HuH-7 (cell line): Measurements from ENCODE around the gene F12.

Experiments
- DNase-seq: peaks from one replicate; pipeline ENCODE4 v3.0.0; 2011; ENCODE audit warnings: low spot score

Gene F12

DNA sequence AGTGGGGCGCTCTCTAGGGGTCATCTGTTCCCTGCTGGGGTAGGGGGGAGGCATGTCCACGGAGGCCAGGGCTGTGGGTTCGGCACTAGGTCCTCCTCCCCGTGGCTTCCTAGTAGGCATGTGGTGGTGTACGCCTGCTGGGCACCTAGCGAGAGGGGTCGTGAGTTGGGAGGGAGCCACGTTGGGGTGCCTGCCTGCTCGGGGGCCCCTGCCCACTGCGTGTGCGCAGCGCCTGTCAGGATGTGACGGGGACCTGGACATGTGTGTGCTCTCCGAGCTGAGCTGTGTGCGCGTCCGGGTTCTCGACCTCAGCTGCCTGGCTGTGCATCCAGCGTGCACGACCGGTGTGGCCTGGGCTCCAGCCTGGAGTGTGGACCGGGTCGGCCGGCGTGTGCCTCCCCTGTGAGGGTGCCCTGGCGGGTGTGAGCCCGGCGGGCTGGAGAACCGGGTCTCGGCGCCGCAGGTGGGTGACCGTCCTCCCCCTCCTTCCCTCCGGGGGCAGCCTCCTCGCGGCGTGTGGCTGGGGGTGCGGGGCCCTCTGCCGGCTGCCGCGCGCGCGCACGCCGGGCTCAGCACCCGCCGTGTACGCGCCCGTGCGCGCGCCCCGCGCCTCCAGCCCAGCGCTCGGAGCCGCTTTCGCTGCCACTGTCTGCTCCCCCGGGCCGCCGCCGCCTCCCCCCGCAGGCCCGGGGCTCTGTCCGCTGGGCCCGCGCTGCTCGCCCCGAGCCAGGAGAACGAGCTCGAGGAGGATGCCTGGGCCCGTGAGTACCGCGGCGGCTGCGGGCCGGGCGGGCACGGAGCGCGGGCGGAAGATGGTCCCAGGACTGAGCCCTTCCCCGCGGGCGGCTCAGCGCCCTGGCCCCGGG is 37.1 kb upstream of the F12 start, which contains the start of gene PRR7:
PRR7 (plus strand) TSS at position 615 of the 866 bp plus-strand sequence. CDS start 8,254 bp downstream, outside the sequence.
- DNase-seq = peak; percentile 96

DNA sequence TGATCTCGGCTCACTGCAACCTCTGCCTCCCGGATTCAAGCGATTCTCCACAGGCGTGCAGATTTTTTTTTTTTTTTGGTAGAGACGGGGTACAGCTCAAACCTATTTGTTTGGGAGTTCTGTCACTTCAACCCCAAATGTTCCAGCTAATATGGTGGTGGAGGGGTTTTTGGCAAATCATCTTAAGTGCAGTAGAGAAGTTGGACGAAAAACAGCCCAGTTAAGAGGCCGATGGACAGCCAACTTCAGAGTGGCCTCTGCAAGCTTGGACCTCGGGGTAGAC is 36.5 kb upstream of the F12 start:
- DNase-seq = no peak

DNA sequence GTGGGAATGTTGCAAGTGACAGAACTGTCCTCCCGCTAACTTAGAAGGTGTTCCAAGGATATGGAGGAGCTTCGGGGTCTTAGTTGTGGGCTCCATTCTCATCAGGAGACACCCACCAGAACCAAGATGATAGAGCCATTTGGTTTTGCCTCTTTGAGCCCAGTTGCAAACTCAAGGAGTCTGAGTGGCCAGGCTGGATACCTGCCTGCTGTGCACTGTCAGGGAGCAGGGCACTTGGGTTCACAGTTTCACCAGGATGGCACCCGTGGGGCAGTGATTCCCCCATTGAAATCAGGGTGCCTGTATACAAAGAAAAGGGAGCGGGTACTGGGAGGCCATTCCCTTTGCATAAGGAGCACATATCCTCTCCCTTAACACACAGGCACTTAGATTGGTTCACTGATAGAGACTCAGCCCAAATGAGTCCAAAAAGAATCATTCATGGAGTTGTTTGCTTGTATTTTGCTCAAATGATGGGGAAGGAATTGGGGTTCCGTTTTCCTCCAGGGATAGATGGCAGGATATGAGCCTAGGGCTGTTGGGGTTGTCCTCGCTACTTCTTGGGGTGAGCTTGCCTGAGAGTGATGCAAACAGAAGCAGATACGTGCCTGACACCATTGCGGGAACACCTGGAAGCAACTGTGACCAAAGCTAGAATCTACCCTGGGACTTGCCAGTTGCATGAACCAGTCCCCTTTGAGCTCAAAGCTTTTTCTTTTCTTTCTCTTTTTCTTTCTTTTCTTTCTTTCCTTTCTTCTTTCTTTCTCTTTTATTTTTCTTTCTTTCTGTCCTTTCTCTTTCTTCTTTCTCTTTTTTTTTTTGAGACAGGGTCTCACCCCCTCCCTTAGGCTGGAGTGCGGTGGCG is 35.9 kb upstream of the F12 start:
- DNase-seq = no peak

DNA sequence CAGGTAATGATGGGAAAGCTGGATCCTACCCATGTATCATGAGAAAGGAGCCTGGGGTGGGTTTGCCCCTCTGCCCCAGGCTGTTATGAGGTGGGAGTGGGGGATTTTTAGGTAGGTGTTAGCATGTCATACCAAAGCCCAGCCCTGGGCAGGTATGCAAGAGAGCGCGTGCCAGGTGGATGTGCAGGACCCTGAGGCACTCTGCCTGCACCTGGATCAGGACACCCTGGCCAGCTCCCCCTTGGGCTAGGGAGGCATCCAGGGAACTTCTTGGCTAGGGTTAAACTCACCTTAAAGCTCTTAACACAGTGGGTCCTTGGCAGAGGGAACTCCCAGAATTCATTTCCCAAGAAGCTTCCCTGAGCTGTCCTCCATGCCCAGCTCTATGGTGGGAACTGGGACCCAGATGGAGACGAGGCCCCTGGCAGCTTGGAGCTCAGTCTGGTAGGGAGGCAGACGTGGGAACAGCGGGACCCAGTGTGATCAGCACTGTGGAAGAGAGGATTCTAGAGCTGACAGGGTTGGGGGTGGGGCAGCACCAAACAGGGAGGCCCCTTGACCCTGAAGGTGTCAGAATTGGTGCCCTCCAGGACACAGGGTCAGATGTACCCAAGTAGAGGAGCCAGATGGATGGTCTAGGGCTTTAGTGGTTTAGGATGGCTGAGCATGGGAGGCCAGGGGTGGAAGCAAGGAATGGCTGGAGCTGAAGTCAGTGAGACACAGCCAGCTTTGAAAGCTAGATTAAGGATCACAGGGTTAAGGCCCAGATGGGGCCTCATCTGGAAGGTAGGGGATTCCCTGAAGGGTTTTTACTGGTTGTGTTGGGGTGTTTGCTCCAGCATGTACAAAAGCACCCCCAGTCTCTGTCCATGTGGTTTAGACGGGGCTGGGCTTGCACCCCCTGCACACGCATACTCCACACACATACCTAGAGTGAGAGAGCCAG is 35.0 kb upstream of the F12 start:
- no peak for DNase-seq

DNA sequence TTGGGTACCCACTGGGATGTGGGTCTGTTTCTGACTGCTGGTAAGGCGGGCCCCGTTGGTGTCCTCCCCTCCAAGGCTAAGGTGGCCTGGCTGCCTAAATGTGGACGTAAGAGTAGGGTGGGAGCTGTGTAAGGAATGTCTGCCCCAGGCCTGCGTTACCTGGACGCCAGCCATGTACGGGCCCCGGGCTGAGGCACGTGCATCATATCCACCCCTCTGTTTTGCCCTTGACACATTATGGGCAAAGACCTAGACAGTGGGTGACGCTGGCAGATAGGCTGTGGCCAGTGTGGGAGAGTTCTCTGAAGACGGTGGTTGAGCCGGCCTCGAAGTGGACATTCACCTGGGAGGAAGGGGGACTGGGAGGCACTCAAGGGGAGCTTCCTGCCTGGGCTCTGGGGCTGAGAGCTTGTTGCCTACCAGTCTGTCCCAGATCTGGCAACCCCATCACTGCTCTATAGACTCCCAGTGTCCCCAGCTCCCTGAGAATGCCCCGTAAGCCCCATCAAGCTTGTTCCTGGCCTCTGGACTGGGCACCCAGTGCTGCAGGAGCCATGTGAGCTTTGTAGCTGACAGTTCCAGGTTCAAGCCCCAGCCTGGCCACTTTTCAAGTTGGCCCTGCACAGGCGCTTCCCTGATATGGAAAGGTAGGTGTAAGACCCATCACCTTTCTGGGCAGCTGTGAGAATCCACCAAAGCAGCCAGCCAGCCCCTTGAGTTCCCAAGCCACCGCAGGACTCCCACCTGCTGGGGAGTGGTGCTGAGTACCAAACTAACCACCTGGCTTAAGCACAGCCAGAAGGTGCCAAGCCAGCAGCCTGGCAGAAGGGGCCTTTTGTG is 34.0 kb upstream of the F12 start:
- DNase-seq = no peak

DNA sequence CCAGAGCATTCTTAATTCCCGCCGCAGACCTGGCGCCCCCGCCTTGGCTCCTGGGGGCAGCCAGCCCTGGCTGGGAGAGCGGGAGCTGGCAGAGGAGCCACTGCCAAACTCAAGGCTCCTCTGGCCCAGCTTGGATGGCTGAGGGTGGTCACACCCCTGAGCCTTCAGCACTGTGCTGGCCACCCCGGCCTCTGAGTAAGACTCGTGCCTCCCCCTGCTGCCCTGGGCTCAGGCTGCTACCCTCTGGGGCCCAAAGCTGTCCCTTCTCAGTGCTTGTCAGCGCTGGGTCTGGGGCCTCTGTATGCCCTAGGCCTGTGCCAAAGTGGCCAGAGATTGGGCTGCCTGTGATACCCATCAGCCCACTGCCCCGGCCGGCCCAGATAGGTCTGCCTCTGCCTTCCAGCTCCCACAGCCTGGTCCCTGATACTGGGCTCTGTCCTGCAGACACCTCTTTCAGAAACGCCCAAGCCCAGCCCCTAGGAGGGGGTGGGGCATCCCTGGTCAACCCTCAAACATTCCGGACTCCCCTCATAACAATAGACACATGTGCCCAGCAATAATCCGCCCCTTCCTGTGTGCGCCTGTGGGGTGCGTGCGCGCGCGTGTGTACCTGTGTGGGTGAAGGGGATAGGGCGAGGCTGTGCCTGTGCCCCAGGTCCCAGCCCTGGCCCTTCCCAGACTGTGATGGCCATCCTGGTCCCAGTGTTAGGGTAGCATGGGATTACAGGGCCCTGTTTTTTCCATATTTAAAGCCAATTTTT is 32.9 kb upstream of the F12 start:
- DNase-seq = no peak

DNA sequence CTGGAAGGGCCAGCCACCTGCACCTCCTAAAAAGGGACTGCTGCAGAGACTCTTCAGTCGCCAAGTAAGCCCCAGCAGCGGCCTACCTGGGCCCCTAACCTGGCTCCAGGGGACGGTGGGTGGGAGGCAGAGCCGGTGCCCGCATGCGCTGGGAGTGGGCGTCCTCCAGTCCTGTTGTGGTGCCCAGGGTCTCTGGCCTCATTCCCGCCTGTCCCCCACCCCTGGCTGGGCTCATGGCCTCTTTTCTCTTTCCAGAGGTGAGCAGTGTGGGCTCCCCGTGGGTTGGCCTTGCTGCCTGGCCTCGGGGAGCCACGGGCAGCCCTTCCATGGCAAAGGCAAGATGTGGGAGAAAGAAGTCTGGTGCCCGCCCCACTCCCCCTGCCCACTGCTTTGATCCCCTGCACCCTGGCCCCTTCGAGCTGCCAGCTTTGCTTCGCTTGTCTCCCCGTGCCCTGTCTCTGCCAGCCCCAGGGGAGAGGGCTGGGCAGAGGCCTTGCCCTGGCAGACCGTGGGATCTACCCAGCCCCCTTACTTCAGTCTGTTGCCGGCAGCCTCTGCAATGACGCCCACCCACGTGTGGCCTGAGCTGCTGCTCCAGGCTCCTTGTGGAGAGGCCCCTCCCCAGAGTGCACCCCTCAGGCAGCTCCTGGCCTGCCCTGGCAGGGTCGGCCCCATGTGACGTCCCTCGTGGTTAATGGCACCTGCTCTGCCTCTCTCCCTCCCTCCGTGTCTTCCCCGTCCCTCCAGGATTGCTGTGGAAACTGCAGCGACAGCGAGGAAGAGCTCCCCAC is 31.8 kb upstream of the F12 start:
- DNase-seq = no peak

DNA sequence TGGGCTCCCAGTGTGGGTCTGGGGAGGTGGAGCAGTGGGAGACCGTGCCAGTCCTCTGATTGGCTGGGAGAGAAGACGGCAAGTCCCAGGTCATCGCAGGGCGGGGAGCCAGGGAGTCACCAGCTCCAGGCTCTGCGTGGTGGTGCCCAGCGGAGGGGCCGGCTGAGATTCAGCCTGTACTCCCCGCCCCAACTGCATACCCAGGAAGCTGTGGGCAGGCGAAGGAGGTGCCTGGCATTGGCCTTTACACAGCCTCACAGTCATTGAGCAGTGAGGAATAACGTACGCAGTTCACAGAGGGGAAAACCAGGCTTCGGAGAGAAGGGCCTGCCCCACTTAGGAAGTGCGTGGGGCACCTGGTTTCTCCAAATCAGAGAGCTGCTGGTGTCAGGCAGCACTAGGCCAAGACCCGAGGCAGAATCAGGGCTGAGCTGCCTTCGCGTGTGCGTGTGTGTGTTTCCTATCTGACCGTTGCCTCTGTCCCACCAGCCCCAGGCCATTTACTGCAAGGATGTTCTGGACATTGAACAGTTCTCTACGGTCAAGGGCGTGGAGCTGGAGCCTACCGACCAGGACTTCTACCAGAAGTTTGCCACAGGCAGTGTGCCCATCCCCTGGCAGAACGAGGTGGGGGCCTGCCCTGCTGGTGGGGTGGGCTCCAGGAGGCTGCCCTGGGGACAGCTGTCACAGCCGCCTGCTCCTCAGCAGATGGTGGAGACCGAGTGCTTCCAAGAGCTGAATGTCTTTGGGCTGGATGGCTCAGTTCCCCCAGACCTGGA is 31.0 kb upstream of the F12 start:
- no peak for DNase-seq

DNA sequence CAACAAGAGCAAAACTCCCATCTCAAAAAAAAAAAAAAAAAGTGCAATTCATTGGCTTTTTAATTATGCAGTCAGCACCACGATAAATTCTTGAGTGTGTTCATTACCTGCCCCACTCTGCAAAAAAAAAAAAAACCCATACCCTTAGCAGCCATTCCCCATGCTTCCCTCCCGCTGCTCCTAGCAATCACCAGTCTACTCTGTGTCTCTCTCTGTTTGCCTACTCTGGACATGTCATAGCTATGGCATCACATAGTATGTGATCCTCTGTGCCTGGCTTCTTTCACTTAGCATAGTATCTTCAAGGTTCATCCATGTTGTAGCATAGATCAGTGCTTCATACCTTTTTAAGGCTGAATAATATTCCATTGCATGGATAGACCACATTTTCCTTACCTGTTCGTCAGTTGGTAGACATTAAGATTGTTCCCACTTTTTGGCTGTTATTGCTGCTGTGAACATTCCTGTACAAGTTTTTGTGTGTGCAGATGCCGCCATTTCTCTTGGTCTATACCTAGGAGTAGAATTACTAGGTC is 30.2 kb upstream of the F12 start:
- no peak for DNase-seq

DNA sequence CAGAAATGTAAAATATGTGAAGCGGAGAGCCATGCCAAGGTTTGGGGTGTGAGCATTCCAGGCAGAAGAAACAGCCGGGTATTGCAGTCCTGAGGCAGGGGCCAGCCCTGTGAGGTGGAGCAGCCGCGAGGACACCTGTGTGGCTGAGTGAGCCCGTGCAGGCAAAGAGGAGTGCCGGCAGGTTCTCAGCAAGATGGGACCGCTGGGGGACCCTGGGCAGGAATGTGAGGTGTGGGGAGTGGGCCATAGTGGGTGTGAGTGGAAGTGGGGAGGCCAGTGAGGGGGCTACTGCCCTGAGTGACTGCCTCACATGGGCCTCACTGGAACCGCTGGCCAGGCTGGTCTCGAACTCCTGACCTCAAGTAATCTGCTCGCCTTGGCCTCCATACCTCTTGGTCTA is 29.1 kb upstream of the F12 start:
- DNase-seq = no peak

DNA sequence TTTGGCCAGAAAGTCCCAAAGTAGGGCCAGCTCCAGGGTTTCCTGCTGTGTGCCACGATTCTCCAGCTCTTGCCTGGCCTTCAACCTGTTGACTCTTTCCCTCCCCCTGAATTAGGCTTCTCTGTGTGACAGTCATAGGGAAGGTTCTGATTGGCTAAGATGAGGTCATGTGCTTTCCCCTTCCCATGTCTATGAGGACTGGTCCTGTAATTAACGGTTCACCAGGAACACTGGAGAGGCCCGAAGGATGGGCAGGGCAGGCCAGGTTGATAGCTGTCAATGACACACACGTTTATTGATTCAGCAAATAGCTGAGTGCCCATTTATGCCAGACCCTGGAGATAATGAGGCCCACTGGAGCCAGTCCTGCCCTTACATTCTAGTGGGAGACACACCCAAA is 28.3 kb upstream of the F12 start:
- no peak for DNase-seq

DNA sequence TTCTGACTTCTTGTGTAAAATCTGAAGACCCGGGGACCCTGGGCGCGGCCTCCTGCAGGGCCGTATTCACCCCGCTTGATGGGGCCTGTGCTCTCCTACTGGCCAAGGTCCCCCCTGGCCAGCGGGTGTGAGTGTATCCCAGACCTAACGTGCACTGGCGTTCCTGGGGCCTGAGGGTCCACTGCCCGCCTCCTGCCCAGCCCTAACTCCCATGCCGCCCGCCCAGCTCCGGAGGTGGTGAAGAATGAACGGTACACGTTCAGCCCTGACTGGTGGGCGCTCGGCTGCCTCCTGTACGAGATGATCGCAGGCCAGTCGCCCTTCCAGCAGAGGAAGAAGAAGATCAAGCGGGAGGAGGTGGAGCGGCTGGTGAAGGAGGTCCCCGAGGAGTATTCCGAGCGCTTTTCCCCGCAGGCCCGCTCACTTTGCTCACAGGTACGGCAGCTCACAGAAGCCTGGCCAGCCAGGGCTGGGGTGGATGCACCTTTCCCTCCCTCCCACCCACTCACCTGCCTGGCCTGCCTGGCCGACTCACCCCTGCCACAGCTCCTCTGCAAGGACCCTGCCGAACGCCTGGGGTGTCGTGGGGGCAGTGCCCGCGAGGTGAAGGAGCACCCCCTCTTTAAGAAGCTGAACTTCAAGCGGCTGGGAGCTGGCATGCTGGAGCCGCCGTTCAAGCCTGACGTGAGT is 26.6 kb upstream of the F12 start:
- DNase-seq = no peak

DNA sequence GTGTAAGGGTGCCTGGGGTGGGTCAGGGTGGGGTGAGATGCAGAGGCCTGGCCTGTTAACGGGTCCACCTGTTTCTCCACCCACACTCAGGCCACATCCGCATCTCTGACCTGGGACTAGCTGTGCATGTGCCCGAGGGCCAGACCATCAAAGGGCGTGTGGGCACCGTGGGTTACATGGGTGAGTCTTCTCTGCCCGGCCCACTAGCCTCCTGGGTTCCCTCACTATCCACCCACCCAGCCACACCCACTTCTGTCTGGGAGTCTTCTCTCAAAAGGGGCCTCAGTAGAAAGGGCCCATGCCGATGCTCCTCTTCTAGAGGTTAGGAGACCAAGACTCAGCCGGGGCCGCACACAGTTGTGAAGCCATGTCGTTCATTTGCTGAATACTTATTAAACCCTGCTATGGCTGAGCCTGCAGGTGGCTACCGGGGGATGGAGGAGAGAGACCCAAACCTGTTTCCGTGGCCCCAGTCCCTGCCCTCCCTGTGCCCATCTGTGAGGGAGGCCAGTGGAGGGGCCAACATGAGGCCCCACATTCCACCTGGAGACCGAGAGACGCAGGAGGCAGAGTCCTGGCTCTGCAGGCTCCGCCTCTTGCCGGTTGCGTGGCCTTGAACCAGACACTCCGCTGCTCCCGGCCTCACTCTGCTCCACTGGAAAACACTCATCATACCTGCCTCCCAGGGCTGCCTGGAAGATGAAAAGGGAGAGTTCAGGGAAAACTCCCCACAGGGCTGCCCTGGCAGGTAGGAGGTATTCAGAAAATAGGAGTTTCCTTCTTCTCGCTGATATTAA is 25.8 kb upstream of the F12 start:
- DNase-seq = no peak

DNA sequence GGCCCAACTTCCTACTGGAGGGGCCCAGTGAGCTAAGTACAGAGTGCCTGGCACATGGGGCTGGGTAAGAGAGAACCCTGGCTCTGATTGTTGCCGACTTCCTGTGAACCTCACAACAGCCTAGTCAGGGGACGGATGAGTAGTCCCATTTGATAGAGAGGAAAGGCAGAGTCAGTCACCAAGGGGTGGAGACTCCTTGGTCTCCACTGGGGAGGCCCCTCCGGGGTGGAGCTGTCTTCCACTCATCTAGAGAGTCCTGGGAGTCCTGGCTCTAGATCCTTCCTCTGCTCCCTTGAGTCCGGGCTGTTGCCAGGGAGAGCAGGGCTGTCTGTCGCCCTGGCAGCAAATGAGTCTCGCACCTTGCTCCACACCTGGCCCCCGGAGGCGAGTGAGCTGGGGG is 25.1 kb upstream of the F12 start:
- no peak for DNase-seq

DNA sequence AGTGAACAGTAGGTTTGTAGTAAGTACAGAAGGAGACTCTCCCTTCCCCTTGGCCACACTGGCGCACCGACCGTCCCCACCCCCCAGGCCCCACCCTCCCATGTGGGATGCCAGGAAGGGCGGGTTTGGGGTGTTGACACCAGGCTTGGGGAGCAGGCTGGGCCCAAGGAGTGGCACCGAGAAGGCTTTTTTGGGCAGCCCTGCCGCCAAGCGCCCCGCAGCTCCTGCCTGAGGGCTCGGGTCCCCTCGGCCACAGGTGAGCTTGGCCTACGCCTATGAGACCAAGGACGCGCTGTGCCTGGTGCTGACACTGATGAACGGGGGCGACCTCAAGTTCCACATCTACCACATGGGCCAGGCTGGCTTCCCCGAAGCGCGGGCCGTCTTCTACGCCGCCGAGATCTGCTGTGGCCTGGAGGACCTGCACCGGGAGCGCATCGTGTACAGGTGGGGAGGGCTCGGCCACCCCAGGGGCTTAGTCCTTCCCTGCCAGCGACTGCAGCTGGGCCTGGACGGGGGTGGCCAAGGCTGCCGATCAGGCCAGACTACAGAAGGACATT is 24.4 kb upstream of the F12 start:
- DNase-seq = no peak

DNA sequence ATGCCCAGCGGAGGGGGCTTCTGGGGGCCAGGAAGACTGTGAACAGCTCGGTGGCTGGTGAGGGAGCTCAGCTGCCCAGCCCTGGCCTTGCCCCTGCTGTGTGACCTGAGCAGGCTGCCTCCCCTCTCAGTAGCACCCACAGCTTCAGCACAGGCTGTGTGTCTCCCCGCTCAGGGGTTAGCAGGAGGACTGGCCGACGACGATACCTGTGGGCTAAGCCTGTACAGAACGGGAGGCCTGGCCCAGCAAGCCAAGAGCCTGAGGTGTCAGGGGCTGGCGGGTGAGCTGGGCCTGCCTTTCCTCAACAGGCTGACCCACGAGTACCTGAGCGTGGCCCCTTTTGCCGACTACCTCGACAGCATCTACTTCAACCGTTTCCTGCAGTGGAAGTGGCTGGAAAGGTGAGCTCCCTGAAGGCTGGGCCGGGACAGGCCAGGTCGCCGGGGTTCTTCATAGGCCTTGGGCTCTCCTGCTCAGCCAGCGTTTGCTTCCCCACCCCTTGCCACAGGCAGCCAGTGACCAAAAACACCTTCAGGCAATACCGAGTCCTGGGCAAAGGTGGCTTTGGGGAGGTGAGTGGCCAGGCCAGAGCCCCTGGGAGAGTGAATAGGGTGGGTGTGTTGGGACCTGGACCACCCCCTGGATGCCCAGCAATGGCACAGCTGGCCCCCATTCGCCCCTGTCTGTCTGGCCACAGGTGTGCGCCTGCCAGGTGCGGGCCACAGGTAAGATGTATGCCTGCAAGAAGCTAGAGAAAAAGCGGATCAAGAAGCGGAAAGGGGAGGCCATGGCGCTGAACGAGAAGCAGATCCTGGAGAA is 23.7 kb upstream of the F12 start:
- DNase-seq = no peak
